Tibial nerve (tissue), 4 donors: ENCODE results near the gene MOSPD3.

Experiments used
- EP300 ChIP-seq, 2 donors: sonication (generic); formaldehyde crosslinking; IDR thresholded peaks; one replicate each; pipeline ENCODE4 v1.6.1; 2017; ENCODE audit warnings: antibody characterized with exemption in 2 of 2, mild to moderate bottlenecking in 1 of 2
- TF ChIP-seq, protein P1 (sequence below), 5 experiments: fragments of 200-600 bp in 3 of 5; fragments of 450-650 bp in 2 of 5; sonication (generic) in 3 of 5; IDR thresholded peaks; one replicate each; pipeline ENCODE4 v1.5.1; 2016 to 2019; ENCODE audit warnings: antibody characterized with exemption in 5 of 5, mild to moderate bottlenecking in 3 of 5, moderate library complexity in 2 of 5

DNA sequence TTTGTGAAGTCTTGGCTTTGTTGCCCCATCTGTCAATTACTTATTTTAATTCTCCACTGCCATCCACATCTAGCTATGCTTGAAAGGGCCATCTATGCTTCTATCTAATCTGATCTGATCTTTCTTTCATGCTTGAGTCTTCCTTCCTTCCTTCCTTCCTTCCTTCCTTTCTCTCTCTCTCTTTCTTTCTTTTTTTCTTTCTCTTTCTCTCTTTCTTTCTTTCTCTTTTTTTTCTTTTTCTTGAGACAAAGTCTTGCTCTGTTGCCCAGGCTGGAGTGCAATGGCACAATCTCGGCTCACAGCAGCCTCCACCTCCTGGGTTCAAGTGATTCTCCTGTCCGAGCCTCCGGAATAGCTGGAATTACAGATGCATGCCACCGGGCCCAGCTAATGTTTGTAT is 17.7 kb downstream of the MOSPD3 start:
- TF ChIP-seq, protein P1, sequence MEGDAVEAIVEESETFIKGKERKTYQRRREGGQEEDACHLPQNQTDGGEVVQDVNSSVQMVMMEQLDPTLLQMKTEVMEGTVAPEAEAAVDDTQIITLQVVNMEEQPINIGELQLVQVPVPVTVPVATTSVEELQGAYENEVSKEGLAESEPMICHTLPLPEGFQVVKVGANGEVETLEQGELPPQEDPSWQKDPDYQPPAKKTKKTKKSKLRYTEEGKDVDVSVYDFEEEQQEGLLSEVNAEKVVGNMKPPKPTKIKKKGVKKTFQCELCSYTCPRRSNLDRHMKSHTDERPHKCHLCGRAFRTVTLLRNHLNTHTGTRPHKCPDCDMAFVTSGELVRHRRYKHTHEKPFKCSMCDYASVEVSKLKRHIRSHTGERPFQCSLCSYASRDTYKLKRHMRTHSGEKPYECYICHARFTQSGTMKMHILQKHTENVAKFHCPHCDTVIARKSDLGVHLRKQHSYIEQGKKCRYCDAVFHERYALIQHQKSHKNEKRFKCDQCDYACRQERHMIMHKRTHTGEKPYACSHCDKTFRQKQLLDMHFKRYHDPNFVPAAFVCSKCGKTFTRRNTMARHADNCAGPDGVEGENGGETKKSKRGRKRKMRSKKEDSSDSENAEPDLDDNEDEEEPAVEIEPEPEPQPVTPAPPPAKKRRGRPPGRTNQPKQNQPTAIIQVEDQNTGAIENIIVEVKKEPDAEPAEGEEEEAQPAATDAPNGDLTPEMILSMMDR (IDR thresholded peaks at IDR 0.05), result no peak
- no peak for TF ChIP-seq EP300 (IDR thresholded peaks at IDR 0.05)
